Hepatocyte (in vitro differentiated cells): Measurements from ENCODE around the gene VOPP1. TPM values are rescaled to one million over a fixed set of nuclear protein-coding genes. Genes with fewer than 3 reads are reported as not detected.

Source experiments
- DNase-seq: peaks from one replicate; pipeline ENCODE4 v3.0.0-alpha.2; 2016; ENCODE audit warnings: low spot score
- H2AFZ ChIP-seq: fragments of 200-600 bp; sonication (generic); 2 replicates; pipeline ENCODE4 v1.6.0; 2016; ENCODE audit warnings: antibody characterized with exemption, mild to moderate bottlenecking
- H3K27ac ChIP-seq: fragments of 200-600 bp; sonication (generic); 2 replicates; pipeline ENCODE4 v1.5.1; 2016; ENCODE audit warnings: mild to moderate bottlenecking
- H3K27me3 ChIP-seq: fragments of 200-600 bp; sonication (generic); 2 replicates; pipeline ENCODE4 v1.6.1; 2016
- H3K36me3 ChIP-seq: fragments of 200-600 bp; sonication (generic); replicated peaks from 2 replicates; pipeline ENCODE4 v1.5.1; 2016; ENCODE audit warnings: low read depth; ENCODE audit not compliant: insufficient read depth
- H3K4me1 ChIP-seq: fragments of 200-600 bp; sonication (generic); 2 replicates; pipeline ENCODE4 v1.5.1; 2016; ENCODE audit warnings: mild to moderate bottlenecking, moderate library complexity; ENCODE audit not compliant: insufficient read depth
- H3K4me2 ChIP-seq: fragments of 200-600 bp; sonication (generic); 2 replicates; pipeline ENCODE4 v1.6.0; 2016
- H3K4me3 ChIP-seq: fragments of 200-600 bp; sonication (generic); 2 replicates; pipeline ENCODE4 v1.5.1; 2016; ENCODE audit warnings: mild to moderate bottlenecking
- H3K79me2 ChIP-seq: fragments of 200-600 bp; sonication (generic); 2 replicates; pipeline ENCODE4 v1.6.0; 2017; ENCODE audit warnings: mild to moderate bottlenecking
- H3K9me2 ChIP-seq: fragments of 200-600 bp; sonication (generic); replicated peaks from 2 replicates; pipeline ENCODE4 v1.6.0; 2017; ENCODE audit warnings: mild to moderate bottlenecking; ENCODE audit not compliant: insufficient read depth
- H3K9me3 ChIP-seq: fragments of 200-600 bp; sonication (generic); 2 replicates; pipeline ENCODE4 v1.5.1; 2016; ENCODE audit warnings: low read depth, mild to moderate bottlenecking
- H4K20me1 ChIP-seq: fragments of 200-600 bp; sonication (generic); 2 replicates; pipeline ENCODE4 v1.6.0; 2016; ENCODE audit warnings: mild to moderate bottlenecking; ENCODE audit not compliant: insufficient read depth, poor library complexity, severe bottlenecking
- EZH2 ChIP-seq: fragments of 200-600 bp; sonication (generic); IDR thresholded peaks from 2 replicates; pipeline ENCODE4 v1.6.1; 2016; ENCODE audit warnings: antibody characterized with exemption, mild to moderate bottlenecking, borderline replicate concordance
- EZH2phosphoT487 ChIP-seq: fragments of 200-600 bp; sonication (generic); IDR thresholded peaks from one replicate; pipeline ENCODE4 v1.6.1; 2018; ENCODE audit warnings: antibody characterized with exemption, mild to moderate bottlenecking, low read depth, moderate library complexity; ENCODE audit not compliant: unreplicated experiment, severe bottlenecking
- WGBS: methylation state at CpG from one replicate; pipeline ENCODE4 v1.1.6; 2016; ENCODE audit warnings: low lambda C conversion rate; ENCODE audit errors: missing lambda C conversion rate; 5-methylcytosine and 5-hydroxymethylcytosine counted together
- polyA plus RNA-seq: library from polyadenylated mRNA; unstranded; fragments of >200 nt; fragmentation: Nextera tagmentation; extraction: Ambion mirVana; gene quantifications from 2 replicates; pipeline ENCODE4 v1.2.1, GENCODE V29; 2016
- total RNA-seq: library from RNA; depleted of rRNA; stranded (reverse); fragments of >200 nt; gene quantifications from 2 replicates; pipeline ENCODE4 v1.2.3, GENCODE V29; 2014
- TF ChIP-seq, protein P1 (sequence below): fragments of 200-600 bp; sonication (generic); IDR thresholded peaks from 2 replicates; pipeline ENCODE4 v1.5.1; 2016; ENCODE audit warnings: antibody characterized with exemption, mild to moderate bottlenecking; ENCODE audit not compliant: poor library complexity

The VOPP1 gene
- total and polyA plus RNA-seq, 2 experiments from 2014 or later, result 6.5 to 25.3 TPM

DNA sequence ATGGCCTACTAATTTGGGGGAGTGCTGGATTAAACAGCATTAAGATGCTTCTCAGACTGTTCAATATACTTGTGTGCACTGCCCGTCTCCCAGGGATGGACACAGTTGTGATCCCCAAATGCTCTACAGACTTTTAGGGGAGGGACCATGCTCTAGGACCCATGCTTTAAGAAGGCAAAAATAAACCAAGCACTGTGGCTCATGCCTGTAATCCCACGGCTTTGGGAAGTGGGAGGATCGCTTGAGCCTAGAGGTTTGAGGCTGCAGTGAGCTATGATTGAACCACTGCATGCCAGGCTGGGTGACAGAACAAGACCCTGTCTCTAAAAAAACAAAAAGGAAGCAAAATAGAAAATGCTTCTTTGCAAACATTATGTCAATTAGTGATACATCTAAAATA is 102.6 kb downstream of the VOPP1 start:
- no peak for TF ChIP-seq EZH2
- TF ChIP-seq, protein P1, sequence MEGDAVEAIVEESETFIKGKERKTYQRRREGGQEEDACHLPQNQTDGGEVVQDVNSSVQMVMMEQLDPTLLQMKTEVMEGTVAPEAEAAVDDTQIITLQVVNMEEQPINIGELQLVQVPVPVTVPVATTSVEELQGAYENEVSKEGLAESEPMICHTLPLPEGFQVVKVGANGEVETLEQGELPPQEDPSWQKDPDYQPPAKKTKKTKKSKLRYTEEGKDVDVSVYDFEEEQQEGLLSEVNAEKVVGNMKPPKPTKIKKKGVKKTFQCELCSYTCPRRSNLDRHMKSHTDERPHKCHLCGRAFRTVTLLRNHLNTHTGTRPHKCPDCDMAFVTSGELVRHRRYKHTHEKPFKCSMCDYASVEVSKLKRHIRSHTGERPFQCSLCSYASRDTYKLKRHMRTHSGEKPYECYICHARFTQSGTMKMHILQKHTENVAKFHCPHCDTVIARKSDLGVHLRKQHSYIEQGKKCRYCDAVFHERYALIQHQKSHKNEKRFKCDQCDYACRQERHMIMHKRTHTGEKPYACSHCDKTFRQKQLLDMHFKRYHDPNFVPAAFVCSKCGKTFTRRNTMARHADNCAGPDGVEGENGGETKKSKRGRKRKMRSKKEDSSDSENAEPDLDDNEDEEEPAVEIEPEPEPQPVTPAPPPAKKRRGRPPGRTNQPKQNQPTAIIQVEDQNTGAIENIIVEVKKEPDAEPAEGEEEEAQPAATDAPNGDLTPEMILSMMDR, result no peak
- TF ChIP-seq EZH2phosphoT487, result no peak
- H3K9me2 ChIP-seq, result no peaks in the 10 kb centered on the region
- H3K79me2 ChIP-seq, result no peaks in the 10 kb centered on the region
- H3K36me3 ChIP-seq, result no peaks in the 10 kb centered on the region
- no peak for DNase-seq
- no peaks in the 10 kb centered on the region for H3K4me1 ChIP-seq
- H4K20me1 ChIP-seq, result no peaks in the 10 kb centered on the region
- no peak overlapping the region for H3K4me3 ChIP-seq
- no peaks in the 10 kb centered on the region for H3K9me3 ChIP-seq
- WGBS, result 53% methylated on average over 3 of the region's 3 CpGs
- H3K27me3 ChIP-seq, result no peaks in the 10 kb centered on the region
- no peak overlapping the region for H2AFZ ChIP-seq
- no peak overlapping the region for H3K27ac ChIP-seq
- no peak overlapping the region for H3K4me2 ChIP-seq

DNA sequence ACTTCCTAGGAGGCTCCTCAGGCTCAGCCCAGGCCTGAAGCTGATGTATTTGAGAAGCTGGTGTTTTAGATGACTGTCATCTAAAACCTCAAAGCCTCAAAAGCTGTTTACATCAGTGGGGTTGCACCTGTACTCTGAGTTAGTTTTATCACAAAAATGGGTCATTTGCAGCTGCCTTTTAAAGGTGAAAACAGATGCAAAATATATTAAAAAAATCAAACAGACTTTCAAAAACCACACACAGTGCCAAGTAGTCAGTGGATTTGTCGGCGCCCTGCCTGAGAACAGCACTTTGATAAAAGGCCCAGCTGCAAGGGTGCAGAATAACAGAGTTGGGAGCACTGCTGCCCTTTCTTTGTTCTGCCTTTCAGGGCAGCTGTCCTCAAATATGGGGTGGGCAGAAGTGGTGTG is 103.0 kb downstream of the VOPP1 start:
- TF ChIP-seq, protein P1, result no peak
- TF ChIP-seq EZH2phosphoT487 (no peak), EZH2 (no peak)
- no peak for DNase-seq
- Histone ChIP-seq H3K79me2 (no peaks in the 10 kb centered on the region), H3K27ac (no peak overlapping the region), H4K20me1 (no peaks in the 10 kb centered on the region), H3K4me3 (no peak overlapping the region), H3K4me2 (no peak overlapping the region), H3K27me3 (no peaks in the 10 kb centered on the region), H2AFZ (no peak overlapping the region), H3K36me3 (no peaks in the 10 kb centered on the region), H3K9me2 (no peaks in the 10 kb centered on the region), H3K4me1 (no peaks in the 10 kb centered on the region), H3K9me3 (no peaks in the 10 kb centered on the region)
- 85% methylated on average over 2 of the region's 2 CpGs for WGBS

DNA sequence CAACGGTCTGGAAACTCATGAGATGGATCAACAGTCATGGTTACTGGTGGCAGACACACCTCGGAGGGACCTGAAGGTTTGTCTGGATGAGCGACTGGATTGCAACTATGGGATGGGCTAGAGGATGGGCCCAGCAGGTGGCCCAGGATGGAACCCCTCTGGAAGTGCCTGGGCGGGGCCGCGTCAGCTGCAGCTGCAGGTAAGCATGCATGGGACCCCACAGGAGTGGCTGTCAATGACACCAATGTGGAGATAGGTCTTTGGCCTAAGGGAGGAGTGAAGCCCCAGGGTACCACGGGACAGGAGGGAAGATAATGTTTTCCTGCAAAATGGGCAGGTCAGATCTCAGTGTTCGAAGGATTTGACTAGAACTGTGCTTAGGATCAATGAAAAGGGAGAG is 103.8 kb downstream of the VOPP1 start:
- no peaks in the 10 kb centered on the region for H3K9me2 ChIP-seq
- no peaks in the 10 kb centered on the region for H3K9me3 ChIP-seq
- no peak overlapping the region for H3K27ac ChIP-seq
- H3K4me1 ChIP-seq, result no peaks in the 10 kb centered on the region
- H4K20me1 ChIP-seq, result no peaks in the 10 kb centered on the region
- H3K36me3 ChIP-seq, result no peaks in the 10 kb centered on the region
- H2AFZ ChIP-seq, result no peak overlapping the region
- no peak overlapping the region for H3K4me3 ChIP-seq
- 99% methylated on average over 8 of the region's 8 CpGs for WGBS
- H3K27me3 ChIP-seq, result no peaks in the 10 kb centered on the region
- no peaks in the 10 kb centered on the region for H3K79me2 ChIP-seq
- DNase-seq, result no peak
- TF ChIP-seq EZH2 (no peak), EZH2phosphoT487 (no peak)
- TF ChIP-seq, protein P1, result no peak
- no peak overlapping the region for H3K4me2 ChIP-seq

DNA sequence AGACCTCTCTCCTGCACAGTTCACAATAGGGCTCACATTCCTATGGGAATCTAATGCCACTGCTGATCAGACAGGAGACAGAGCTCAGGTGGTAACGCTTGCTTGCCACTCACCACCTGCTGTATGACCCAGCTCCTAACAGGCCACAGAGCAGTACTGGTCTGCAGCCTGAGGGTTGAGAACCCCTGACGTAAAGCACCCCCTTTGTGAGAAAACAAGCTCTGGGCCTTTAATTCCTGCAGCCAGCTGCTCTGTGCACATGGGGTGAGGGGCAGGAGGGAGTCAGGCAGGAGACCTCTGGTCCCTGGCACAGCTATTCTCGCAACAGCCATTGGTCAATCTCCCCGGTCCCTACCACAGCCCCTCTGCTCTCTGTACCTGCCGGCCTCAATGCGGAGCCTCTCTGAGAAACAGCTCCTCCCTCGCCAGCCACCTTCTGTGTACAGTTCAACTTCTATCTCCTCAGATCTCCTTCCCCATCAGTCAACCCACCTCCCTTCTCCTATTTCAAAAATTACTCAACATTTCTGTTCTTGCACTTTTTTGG is 105.2 kb downstream of the VOPP1 start:
- Histone ChIP-seq H3K9me3 (no peaks in the 10 kb centered on the region), H3K27ac (no peak overlapping the region), H3K4me3 (no peak overlapping the region), H3K9me2 (no peaks in the 10 kb centered on the region), H3K4me1 (no peaks in the 10 kb centered on the region), H2AFZ (no peak overlapping the region), H4K20me1 (no peaks in the 10 kb centered on the region), H3K27me3 (no peaks in the 10 kb centered on the region), H3K36me3 (no peaks in the 10 kb centered on the region), H3K79me2 (no peaks in the 10 kb centered on the region), H3K4me2 (no peak overlapping the region)
- DNase-seq, result no peak
- TF ChIP-seq EZH2phosphoT487 (no peak), EZH2 (no peak)
- TF ChIP-seq, protein P1, result no peak
- WGBS, result 95% methylated on average over 7 of the region's 7 CpGs
